ENCODE results near the gene KCNV2.

GRCh38 chr9:2771661-2772060, 54.4 kb downstream of the KCNV2 start:
- no peak for TF ChIP-seq ARNTL (CRISPR knock-in tag; IDR thresholded peaks at IDR 0.05; ENCODE audit: borderline replicate concordance, low read depth)
- TF ChIP-seq RARB (CRISPR knock-in tag; IDR thresholded peaks at IDR 0.05): no peak
- TF ChIP-seq PATZ1 (CRISPR knock-in tag; IDR thresholded peaks at IDR 0.05; ENCODE audit: borderline replicate concordance): no peak
- TF ChIP-seq ESRRG (CRISPR knock-in tag; IDR thresholded peaks at IDR 0.05): no peak
- TF ChIP-seq ZNF8 (CRISPR knock-in tag; IDR thresholded peaks at IDR 0.05): no peak
